ENCODE data around the gene TIPARP.
A peak's percentile ranks its signal among the peaks of the same experiment; 100 is the strongest.

GRCh38 chr3:156674911-156675829 lies 780 bp downstream of the TIPARP start:
- peak in 3 of 4 experiments; percentile 15 to 53 (median 35) for TF ChIP-seq CTCF (IDR thresholded peaks at IDR 0.05)
- no peak for TF ChIP-seq EP300 (IDR thresholded peaks at IDR 0.05)
- no peak for TF ChIP-seq POLR2AphosphoS5 (IDR thresholded peaks at IDR 0.05)
- TF ChIP-seq POLR2A (IDR thresholded peaks at IDR 0.05), result peak in 1 of 2 donors; percentile 6

Measured in gastroesophageal sphincter (tissue), 3 donors.